ENCODE measurements around the gene PISD. TPM values are rescaled to one million over a fixed set of nuclear protein-coding genes. Genes with fewer than 3 reads are reported as not detected.

PISD gene
- total RNA-seq, 4 donors from 2014 or later, result 33.7 to 111 (median 47.7) TPM

DNA sequence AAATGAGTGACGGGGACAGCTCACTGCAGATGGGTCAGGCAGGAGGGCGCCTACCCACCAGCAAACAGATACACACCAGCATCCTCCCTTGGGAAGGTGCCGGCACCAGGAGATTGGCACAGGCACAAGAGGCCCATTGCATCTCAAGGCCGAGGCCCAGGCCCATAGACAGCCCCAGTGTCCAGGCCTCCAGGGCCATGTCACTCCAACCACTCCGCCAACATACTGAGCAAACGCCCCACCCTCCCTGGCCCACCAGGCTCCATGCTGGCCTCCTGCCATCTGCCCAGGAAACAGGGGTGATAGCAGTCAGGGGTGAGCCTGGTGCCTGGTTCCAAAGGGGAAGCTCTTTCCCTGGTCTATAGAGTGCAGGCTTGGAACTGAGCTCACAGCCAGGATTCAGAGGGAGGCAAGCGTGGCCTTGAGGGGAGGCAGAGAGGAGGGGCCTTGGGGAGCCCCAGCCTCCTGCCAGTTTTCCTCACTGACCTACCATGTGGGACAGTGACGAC, 34.7 kb downstream of the PISD start:
- H3K9me3 ChIP-seq, result no peaks in the 10 kb centered on the region
- no peak overlapping the region for H3K4me3 ChIP-seq
- intact Hi-C loops (cut with DNase I; ENCODE audit: low total_unique reads), result loop anchor here (5.0 kb wide), 1 partner anchor 140 kb away; the partner anchor contains the start of gene EIF4ENIF1
- peaks cover 19 to 49% (median 40%) of the 10 kb centered on the region in 4 donors for H3K4me1 ChIP-seq
- DNase-seq, result no peak
- in situ Hi-C loops (cut with MboI; ENCODE audit: low pct_ligation_motif_present in 1 of 4, low pct_unique_long_range_greater_than_20kb in 1 of 4, low sequenced_read_pairs in 3 of 4), result loop anchor here in 1 of 4 donors (25.0 kb wide), 1 partner anchor 140 kb away; the partner anchor contains the start of genes EIF4ENIF1 and SFI1
- peak overlapping the region; percentile 19 to 73 (median 47) for H3K27ac ChIP-seq
- no peaks in the 10 kb centered on the region for H3K27me3 ChIP-seq
- 60 to 86% methylated on average over 1 to 6 of the region's 8 CpGs for WGBS, 2 donors (ENCODE audit: low coverage in 1 of 2)
- H3K36me3 ChIP-seq, result no peaks in the 10 kb centered on the region
- TF ChIP-seq POLR2AphosphoS5 (IDR thresholded peaks at IDR 0.05) (no peak), POLR2A (IDR thresholded peaks at IDR 0.05) (no peak), EP300 (IDR thresholded peaks at IDR 0.05; ENCODE audit: low read depth) (no peak)
- TF ChIP-seq, protein P1, sequence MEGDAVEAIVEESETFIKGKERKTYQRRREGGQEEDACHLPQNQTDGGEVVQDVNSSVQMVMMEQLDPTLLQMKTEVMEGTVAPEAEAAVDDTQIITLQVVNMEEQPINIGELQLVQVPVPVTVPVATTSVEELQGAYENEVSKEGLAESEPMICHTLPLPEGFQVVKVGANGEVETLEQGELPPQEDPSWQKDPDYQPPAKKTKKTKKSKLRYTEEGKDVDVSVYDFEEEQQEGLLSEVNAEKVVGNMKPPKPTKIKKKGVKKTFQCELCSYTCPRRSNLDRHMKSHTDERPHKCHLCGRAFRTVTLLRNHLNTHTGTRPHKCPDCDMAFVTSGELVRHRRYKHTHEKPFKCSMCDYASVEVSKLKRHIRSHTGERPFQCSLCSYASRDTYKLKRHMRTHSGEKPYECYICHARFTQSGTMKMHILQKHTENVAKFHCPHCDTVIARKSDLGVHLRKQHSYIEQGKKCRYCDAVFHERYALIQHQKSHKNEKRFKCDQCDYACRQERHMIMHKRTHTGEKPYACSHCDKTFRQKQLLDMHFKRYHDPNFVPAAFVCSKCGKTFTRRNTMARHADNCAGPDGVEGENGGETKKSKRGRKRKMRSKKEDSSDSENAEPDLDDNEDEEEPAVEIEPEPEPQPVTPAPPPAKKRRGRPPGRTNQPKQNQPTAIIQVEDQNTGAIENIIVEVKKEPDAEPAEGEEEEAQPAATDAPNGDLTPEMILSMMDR (IDR thresholded peaks at IDR 0.05), result no peak

DNA sequence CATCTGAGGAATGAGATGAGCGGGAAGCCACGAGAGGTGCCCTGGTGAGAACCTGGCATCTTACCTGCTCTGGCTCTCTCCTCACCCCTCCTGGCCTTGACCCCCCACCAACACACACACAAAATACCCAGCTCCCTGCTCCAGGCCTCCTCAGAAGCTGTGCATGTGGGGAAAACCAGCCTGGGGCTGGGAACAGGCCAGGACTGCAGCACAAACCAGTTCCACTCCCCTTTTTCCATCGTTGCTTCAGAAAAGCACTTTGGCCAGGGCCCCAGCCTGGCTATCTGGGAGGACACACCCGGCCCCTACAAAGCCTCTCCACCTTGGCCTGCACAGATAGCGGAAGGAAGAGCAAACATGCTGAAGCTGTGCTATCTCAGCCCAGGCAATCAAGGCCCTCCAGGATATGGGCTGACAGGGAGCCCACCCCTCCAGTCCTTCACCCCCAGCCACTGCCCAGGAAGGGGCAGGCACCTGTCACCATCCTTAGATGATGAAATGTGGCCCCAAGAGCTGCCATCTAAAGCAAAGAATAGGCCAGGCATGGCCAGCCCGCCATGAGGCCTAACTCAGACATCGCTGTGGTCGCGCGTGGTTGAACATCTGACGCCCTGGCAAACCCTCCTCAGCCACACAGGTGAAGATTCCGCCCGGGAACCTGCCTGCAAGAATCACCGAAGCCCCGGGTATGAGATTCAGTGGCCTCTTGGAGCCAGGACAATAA, 35.4 kb downstream of the PISD start:
- no peaks in the 10 kb centered on the region for H3K9me3 ChIP-seq
- 0 to 86% methylated on average over 1 to 15 of the region's 15 CpGs for WGBS, 2 donors (ENCODE audit: low coverage in 1 of 2)
- DNase-seq, result no peak
- TF ChIP-seq, protein P1 (IDR thresholded peaks at IDR 0.05), result no peak
- no peak for TF ChIP-seq EP300 (IDR thresholded peaks at IDR 0.05; ENCODE audit: low read depth)
- intact Hi-C loops (cut with DNase I; ENCODE audit: low total_unique reads) (loop anchor here (5.0 kb wide), 1 partner anchor 139 kb away; the partner anchor contains the start of gene EIF4ENIF1), in situ Hi-C loops (cut with MboI; ENCODE audit: low pct_ligation_motif_present in 1 of 4, low pct_unique_long_range_greater_than_20kb in 1 of 4, low sequenced_read_pairs in 3 of 4) (loop anchor here in 1 of 4 donors (25.0 kb wide), 1 partner anchor 139 kb away; the partner anchor contains the start of genes EIF4ENIF1 and SFI1)
- no peaks in the 10 kb centered on the region for H3K27me3 ChIP-seq
- peak overlapping the region; percentile 19 to 73 (median 47) for H3K27ac ChIP-seq
- peaks cover 19 to 49% (median 40%) of the 10 kb centered on the region in 4 donors for H3K4me1 ChIP-seq
- H3K36me3 ChIP-seq, result no peaks in the 10 kb centered on the region
- H3K4me3 ChIP-seq, result no peak overlapping the region

DNA sequence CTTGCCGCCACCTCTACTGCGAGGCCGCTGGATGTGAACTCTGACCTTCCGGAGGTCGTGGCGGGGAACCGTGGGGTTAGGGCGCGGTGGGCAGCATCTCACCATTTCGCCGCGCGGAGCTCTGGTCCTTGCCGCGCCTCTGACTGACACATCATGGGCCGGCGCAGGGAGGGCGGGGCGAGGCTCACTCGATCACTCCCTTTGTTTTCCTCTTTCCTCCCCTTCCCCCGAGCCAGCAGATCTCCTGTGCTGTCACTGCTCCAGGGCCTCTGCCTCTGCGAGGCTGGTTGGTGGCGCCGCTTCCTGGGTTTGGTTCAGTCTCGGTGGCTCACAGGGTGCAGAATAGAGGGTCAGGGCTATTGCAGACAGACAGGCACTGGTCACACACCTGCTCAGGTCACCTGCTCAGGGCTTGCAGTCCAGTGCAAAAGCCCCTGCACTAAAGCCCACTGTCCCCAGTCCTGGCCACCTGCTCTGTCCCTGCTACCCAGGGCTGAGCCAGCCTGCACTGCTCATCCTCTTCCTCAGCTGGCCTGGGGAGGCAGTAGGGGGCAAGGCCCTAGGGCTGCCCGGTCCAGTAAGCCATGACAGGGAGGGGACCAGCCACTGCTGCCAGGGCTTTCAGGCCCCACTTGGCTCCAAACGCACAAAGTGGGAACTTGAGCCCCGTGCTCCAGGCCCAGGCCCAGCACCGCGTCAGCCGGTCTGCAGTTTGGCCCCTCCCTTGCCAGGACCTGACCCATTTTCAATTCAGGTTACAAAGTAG, 36.2 kb downstream of the PISD start:
- in situ Hi-C loops (cut with MboI; ENCODE audit: low pct_ligation_motif_present in 1 of 4, low pct_unique_long_range_greater_than_20kb in 1 of 4, low sequenced_read_pairs in 3 of 4), result loop anchor here in 1 of 4 donors (25.0 kb wide), 1 partner anchor 139 kb away; the partner anchor contains the start of genes EIF4ENIF1 and SFI1
- peak overlapping the region; percentile 16 to 73 (median 47) for H3K27ac ChIP-seq
- DNase-seq, result peak; percentile 33
- WGBS, 2 donors (ENCODE audit: low coverage in 1 of 2), result 77% methylated on average over 26 of the region's 31 CpGs; no CpG with 5 or more reads in 1 of the 2 donors
- TF ChIP-seq EP300 (IDR thresholded peaks at IDR 0.05; ENCODE audit: low read depth) (no peak), POLR2A (IDR thresholded peaks at IDR 0.05) (no peak)
- peak overlapping the region in 1 of 4 donors; percentile 12 for H3K4me3 ChIP-seq
- intact Hi-C loops (cut with DNase I; ENCODE audit: low total_unique reads), result loop anchor here (5.0 kb wide), 1 partner anchor 139 kb away; the partner anchor contains the start of gene EIF4ENIF1
- no peaks in the 10 kb centered on the region for H3K9me3 ChIP-seq
- peaks cover 19 to 42% (median 34%) of the 10 kb centered on the region in 4 donors for H3K4me1 ChIP-seq
- peaks cover 0 to 4% (median under 1%) of the 10 kb centered on the region in 4 donors for H3K36me3 ChIP-seq
- H3K27me3 ChIP-seq, result no peaks in the 10 kb centered on the region

DNA sequence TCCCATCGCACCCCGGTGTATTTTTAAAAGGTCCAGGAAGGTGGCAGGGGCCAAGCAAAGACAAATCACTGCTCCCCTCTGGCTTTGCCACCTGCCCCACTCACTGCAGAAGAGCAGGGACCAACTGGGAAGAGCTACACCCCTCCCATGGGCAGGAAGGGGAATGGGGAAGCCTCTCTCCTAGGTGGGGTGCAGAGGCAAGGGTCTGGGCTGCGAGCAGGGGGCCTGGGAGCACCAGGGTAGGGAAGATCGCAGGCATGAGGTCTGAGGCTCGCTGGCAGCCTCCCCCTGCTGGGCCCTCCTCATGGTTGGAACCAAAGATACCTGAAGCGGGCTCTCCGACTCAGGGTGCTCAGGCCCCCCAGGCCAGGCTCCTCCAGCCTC, 36.8 kb downstream of the PISD start:
- WGBS, 2 donors (ENCODE audit: low coverage in 1 of 2), result 93% methylated on average over 7 of the region's 7 CpGs; no CpG with 5 or more reads in 1 of the 2 donors
- peak overlapping the region in 1 of 4 donors; percentile 12 for H3K4me3 ChIP-seq
- TF ChIP-seq POLR2A (IDR thresholded peaks at IDR 0.05) (no peak), EP300 (IDR thresholded peaks at IDR 0.05; ENCODE audit: low read depth) (no peak), POLR2AphosphoS5 (IDR thresholded peaks at IDR 0.05) (no peak)
- TF ChIP-seq, protein P1 (IDR thresholded peaks at IDR 0.05), result no peak
- no peak for DNase-seq
- in situ Hi-C loops (cut with MboI; ENCODE audit: low pct_ligation_motif_present in 1 of 4, low pct_unique_long_range_greater_than_20kb in 1 of 4, low sequenced_read_pairs in 3 of 4) (loop anchor here in 1 of 4 donors (25.0 kb wide), 1 partner anchor 138 kb away; the partner anchor contains the start of genes EIF4ENIF1 and SFI1), intact Hi-C loops (cut with DNase I; ENCODE audit: low total_unique reads) (loop anchor here (5.0 kb wide), 1 partner anchor 138 kb away; the partner anchor contains the start of gene EIF4ENIF1)
- peaks cover 0 to 10% (median 3%) of the 10 kb centered on the region in 4 donors for H3K36me3 ChIP-seq
- peaks cover 19 to 42% (median 31%) of the 10 kb centered on the region in 4 donors for H3K4me1 ChIP-seq
- no peaks in the 10 kb centered on the region for H3K27me3 ChIP-seq
- peak overlapping the region; percentile 13 to 73 (median 34) for H3K27ac ChIP-seq
- H3K9me3 ChIP-seq, result no peaks in the 10 kb centered on the region
